ENCODE measurements around the gene SAMD11.
"Not testable (repeated sequence)": the region's sequence is repeated elsewhere in the genome, so short reads cannot be mapped to it uniquely, and the experiment has no call there.

SAMD11 gene

DNA sequence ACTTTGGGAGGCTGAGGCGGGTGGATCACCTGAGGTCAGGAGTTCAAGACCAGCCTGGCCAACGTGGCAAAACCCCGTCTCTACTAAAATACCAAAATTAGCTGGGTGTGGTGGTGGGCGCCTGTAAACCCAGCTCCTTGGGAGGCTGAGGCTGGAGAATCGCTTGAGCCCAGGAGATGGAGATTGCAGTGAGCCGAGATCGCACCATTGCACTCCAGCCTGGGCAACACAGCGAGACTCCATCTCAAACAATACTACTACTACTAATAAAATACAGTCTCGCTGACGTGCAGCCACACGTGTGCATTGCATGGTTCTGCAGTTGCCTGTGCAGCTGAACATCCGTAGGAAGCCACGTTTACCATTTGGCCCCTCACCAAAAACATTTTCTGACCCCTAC lies 23.1 kb downstream of the SAMD11 start:
- not testable (repeated sequence) for DNase-seq

DNA sequence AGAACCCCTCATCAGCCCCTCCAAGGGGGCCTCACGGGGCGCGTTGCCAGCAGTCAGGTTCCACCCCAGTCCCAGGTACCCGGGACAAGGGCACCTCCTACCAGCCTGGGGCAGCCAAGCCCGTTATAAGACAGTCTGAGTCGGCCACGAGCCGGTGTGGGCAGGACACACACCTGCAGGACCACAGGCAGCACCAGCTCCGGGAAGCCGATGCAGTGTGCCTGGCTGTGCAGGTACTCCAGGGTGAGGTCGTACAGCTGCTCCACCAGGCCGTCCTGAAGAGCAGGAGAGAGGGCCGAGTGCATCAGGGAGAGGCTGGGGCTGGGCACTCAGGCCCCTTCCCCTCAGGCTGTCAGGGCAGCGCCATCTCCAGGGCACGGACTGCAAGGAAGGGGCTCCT lies 24.2 kb downstream of the SAMD11 start:
- DNase-seq = no peak

DNA sequence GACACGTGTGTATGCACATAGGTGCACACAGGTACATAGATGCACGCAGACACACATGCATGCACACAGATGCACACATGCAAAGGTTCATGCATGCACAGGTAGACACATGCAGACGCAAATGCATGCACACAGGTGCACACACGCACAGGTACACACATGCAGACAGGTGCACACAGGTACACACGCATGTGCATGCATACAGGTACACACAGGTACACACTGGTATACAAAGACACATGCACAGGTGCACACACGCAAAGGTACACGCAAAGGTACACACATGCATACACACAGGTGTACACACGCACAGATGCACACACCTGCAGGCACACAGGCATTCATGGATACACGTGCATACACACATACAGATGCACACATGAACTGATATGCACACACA lies 26.5 kb downstream of the SAMD11 start:
- DNase-seq = no peak

DNA sequence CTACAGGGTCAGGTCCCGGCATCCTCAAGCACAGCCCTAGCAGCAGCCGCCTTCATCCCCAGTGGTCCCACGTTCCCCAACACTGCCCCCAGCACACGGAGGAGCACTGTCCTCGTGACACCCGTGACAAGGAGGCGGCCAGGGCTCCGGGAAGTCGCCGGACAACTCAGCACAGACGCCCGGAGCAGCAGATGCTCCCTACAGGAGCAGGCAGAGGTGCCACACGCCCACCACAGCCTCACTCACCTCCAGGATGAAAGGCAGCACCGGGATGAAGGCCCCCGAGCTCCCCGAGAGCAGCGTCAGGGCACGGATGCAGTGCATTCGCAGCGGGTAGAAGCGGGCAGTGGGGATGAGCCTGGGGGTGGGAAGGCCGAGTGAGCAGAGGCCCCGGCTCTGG lies 27.2 kb downstream of the SAMD11 start:
- no peak for DNase-seq

DNA sequence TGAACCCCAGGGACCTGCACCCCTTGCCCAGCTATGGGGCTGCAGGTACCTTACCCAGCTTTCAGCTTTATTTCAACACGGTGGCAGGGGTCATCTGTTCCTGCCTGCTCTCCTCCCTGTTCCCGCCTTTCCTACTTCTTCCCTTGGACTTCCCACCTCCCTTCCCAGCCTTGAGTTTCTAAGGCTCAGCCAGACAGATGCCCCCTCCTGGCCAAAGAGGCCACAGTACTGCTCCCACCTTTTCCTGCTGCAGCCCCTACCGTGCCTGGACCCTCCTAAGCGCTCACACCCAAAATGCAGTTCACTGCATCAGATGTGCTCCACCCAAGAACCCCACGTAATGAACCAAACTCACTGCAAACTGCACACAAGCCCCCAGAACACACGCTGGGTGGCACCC lies 27.6 kb downstream of the SAMD11 start:
- no peak for DNase-seq

DNA sequence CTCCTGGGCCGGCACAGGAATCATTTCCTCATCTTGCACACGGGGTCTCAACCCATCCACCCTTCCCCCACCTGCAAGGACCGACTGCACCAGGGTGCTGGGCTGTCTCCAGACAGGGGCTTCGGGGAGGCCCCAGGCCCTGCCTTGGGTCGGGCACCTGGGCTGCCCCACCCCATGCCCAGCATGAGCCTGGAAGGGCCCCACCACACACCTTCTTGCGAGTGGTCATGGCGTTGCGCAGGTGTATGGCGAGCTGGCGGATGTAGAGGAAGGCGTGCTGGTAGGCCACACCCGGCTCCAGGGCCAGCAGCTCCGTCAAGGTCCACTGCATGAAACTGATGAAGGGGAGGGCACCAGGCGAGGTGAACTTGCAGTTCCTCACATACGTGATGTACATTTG lies 28.5 kb downstream of the SAMD11 start:
- DNase-seq = no peak

DNA sequence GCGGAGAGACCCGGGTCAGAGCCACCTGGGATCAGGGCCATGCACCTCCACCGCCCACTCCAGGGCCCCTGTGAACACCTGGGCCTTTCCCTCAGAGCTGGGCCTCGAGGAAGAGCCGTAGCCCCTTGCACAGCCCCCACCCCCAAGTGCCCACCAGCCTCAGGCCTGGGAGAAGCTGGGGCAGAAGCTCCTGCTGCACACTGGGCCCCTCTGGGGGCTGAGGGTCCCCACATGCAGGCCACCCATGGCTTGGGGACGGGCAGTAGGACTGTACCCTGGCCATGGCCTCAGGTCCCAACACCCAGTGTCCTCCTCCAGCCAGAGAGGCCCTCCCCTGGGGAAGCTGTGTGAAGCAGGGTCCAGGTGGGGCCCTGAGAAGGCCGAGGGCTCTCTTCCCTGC lies 28.9 kb downstream of the SAMD11 start:
- DNase-seq = no peak

DNA sequence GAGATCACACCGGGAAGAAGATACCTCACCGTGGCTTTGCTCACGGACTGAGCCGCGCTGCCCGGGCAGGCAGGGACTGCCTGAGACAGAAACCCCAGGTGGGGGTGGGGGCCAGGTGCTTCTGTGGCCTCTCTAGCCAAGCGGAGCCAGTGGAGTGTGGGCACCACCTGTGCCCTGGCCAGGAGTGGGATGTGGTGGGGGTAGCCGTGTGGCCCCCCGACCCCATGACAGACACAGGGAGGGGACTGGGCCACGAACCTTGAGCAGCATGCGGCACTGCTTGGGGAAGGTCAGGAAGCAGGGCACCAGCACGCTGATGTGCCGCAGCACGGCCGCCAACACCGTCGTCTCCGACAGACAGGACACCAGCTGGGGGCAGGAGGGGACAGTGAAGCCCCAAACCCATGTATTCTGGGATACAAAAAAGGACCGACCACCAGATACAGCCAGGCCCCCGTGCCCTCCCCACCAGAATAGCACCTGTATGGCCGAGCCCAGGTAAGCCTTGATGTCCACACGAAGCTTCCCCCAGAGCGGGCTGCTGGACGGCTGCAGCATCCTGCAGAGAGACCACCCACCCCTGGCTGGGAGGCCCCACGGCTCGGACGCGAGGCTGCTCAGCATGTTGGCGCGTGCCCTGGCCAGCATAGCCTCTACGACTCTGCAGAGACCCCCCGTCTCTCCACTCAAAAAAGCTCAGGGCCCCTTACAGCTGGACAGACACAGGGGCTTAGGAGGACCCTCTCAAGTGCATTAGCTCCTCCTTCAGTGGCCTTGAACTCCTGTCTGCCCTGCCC lies 30.0 kb downstream of the SAMD11 start:
- no peak for DNase-seq

DNA sequence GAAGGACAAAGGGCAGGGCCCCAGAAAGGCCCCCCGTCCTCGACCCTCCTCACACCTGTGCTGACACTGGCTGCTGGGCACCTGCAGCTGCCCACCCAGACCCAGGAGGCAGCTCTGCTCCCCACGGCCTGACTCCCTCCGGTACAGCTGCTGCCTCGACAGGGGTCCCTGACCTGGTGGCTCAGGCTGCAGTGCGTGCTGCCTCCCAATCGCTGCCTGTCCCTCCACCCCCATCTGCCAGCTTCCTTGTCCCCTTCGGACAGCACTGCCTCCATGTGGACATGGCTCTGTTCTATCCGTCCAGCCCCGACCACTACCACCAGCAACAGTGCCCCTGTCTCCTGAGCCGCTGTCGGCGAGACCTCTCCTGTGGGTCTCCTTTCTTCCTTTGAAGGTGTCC lies 31.2 kb downstream of the SAMD11 start:
- no peak for DNase-seq

DNA sequence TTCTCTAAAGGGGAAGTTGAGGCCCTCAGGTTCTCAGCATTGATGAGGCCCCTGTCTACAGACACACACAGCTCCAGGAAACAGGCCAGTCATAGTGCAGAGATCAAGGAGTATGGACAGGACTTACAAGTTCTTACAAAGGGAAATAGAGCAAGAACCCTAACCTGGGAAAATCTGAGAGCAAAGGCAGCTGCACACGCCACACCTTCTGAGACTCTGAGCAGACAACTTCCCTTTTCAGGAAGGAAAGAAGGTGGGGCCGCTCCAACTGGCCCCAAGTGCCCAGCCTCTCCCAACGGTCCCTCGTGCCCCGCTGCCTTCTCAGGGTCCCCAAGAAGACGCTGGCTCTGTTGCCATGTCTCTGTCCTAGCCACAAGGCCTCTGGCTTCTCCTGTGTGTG lies 31.8 kb downstream of the SAMD11 start:
- no peak for DNase-seq

DNA sequence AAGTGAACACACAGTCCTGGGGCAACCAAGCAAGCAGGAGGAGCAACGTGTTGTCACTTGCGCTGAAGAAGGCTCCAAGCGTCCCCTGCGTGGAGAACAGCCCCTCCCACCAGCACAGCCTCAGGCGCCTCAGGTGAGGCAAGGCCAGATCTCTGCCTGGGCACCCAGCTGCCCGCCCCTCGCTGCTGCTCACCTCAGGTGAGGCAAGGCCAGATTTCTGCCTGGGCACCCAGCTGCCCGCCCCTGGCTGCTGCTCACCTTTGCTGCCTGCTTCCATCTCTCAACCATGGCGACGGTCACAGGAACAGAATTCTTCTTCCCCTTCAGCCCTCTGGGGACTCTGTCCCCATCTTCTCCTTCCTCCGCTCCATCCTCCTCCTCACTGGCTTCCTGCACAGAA lies 32.9 kb downstream of the SAMD11 start:
- DNase-seq = no peak

DNA sequence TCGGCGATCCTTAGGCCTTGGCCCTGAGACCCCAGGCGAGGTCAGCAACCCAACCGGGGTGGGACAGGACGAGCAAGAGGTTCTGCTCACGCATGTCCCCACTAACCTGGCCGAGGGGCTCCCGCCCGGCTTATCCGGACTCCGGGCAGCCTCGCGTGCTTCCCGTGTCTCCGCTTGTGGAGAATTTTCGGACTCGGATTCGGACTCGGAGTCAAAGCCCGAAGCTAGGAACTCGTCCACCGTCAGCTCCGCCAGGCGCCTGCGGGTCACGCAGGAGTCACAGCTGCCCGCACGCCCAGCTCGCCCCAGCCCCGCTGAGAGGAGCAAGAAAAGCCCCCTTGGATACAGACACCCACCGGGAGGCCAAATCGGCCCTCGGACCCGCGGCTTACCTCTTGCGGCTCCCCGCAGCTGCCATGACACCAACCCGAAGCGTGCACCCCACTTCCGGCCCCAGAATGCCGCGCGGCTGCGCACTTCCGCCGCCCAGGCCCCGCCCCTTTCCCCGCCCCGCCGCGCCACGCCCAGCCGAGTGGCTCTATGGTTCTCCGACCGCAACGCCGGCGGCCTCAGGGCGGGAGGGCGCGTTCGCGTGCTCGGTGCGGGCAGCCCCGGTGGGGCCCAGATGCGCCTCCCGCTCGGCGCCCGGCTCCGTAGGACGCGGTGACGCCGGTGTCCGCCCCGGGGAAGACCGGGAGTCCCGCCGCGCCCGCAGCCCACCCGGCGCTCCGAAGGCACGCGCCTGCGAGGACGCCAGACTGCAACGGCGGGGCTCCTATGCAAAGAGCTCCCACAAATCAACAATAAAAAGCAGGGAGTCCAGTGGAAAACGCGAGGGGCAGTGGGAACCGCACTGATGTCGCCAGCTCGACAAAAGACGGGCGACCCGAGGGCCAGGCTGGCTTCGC lies 35.4 kb downstream of the SAMD11 start, which contains the start of gene NOC2L:
NOC2L (minus strand) TSS at position 434 of the 908 bp plus-strand sequence; CDS start at position 418, 16 bp downstream.
- DNase-seq = peak; percentile 98

DNA sequence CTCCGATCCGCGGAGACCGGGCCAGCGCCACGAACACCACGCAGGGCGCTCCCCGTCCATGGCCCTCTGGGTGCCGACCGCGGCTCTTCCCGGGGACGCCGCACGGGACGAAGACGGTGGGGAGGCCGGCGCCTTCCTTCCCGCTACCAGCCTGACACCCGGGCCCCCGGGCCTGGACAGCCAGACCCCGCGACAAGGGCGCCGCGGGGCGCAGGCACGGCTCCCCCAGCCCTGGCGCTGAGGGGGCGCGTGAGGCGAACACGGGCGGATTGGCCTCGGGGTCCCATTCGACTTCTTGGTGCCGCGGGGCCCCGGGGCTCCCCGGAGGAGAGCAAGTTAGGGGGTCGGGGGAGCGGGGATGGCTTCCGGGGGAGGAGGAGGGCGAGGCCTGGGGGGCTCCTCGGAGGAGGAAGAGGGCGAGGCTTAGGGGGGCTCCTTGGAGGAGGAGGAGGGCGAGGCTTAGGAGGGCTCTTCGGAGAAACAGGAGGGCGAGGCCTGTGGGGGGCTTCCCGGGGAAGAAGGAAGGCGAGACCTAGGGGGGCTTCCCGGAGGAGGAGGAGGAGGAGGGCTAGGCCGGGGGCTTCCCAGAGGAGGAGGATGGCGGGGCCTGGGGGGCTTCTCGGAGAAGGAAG lies 36.1 kb downstream of the SAMD11 start:
- DNase-seq = no peak

DNA sequence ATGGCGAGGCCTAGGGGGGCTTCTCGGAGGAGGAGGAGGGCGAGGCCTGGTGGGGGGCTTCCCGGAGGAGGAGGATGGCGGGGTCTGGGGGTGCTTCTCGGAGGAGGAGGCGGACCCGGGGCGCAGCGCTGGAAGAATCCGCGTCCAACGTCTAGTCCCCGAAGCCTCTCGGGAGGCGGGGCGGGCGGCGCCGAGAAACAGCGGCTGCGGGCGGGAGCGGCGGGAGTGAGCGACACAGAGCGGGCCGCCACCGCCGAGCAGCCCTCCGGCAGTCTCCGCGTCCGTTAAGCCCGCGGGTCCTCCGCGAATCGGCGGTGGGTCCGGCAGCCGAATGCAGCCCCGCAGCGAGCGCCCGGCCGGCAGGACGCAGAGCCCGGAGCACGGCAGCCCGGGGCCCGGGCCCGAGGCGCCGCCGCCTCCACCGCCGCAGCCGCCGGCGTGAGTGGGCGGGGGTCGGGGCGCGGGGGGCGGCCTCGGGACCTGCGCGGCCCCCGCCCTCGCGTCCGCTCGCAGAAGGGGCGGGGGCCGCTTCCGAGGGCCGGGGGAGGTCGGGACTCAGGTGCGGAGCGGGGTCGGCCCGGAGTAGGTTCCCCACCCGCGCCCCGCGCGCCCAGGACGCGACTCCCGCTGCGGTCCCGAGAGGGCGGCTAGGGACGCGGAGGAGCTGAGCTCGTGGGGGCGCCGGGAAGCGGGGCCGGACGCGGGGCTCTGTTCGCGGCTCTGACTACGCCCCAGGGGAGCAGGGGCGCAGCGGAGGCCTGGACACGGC lies 36.8 kb downstream of the SAMD11 start, which contains the start of gene KLHL17:
KLHL17 (plus strand) TSS at position 222 of the 769 bp plus-strand sequence; CDS start at position 332, 110 bp downstream.
- peak; percentile 89 for DNase-seq

DNA sequence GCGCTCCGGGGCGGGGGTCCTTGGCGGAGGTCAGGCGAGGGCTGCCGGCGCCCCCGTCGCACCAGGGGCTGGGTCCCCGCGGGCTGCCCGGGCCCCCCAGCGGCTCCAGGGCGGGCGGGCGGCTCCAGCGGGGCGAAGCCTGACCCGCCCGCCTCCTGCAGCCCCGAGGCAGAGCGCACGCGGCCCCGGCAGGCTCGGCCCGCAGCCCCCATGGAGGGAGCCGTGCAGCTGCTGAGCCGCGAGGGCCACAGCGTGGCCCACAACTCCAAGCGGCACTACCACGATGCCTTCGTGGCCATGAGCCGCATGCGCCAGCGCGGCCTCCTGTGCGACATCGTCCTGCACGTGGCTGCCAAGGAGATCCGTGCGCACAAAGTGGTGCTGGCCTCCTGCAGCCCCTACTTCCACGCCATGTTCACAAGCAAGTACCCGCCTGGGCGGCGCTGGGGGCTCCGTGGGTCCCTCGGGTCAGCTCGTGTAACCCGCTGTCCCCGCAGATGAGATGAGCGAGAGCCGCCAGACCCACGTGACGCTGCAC lies 37.5 kb downstream of the SAMD11 start:
- DNase-seq = no peak

DNA sequence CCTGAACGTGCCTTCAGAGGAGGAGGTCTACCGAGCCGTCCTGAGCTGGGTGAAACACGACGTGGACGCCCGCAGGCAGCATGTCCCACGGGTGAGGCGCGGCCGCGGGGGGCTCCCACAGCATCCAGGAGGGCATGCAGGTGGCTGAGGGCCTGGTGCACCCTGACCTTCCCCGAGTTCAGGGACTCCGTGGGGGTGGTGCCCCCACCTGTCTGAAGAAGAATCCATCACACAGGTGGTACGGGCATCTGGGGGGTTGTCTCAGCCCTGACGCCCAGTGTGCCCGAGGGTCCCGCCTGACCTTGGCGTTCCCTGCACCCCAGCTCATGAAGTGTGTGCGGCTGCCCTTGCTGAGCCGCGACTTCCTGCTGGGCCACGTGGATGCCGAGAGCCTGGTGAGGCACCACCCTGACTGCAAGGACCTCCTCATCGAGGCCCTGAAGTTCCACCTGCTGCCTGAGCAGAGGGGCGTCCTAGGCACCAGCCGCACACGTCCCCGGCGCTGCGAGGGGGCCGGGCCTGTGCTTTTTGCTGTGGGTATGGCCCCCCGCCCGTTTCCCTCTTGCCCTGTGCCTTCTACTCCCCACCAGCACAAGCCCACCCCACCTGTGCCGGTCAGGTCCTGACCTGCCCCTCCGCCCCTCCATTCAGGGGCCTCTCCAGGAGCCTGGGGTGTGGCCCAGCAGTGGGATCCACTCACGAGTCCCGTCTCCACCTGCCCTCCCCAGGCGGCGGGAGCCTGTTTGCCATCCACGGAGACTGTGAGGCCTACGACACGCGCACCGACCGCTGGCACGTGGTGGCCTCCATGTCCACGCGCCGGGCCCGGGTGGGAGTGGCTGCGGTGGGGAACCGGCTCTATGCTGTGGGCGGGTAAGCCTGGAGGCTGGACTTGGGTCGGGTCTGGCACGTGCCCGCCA lies 38.9 kb downstream of the SAMD11 start:
- no peak for DNase-seq

DNA sequence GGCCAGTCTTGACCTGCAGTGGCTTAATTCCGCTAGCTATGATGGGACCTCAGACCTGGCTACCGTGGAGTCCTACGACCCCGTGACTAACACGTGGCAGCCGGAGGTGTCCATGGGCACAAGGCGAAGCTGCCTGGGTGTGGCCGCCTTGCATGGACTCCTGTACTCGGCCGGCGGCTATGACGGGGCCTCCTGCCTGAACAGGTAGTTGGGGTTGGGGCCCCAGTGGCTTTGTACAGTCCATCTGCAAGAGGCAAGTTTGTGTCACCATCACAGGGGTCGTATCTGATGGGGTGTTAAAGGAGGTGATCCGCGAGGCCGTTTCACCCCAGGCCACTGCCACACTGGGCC lies 39.6 kb downstream of the SAMD11 start:
- no peak for DNase-seq

DNA sequence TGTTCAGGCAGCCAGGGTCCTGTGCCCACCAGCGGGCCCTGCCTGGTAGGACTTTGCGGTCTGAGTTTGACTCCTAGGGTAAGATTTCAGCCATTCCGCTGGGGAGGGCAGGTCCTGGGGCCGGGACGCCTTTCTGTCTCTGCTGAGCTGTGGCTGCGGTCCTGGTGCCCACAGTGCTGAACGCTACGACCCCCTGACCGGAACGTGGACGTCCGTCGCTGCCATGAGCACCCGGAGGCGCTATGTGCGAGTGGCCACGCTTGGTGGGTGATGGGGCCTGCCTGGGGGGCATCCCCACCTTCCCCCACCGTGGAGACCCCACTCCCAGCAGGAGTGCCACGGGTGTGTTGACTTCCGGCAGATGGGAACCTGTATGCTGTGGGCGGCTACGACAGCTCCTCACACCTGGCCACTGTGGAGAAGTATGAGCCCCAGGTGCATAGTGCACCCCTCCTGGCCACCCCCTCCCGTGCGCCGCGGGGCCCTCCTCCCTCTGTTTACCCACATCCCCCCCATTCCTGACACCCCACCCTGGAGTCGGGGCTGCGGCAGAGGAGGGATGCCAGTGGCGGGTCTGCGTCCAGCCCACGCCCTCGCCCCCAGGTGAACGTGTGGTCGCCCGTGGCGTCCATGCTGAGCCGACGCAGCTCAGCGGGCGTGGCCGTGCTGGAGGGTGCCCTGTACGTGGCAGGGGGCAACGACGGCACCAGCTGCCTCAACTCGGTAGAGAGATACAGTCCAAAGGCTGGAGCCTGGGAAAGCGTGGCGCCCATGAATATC lies 40.2 kb downstream of the SAMD11 start:
- DNase-seq = no peak

DNA sequence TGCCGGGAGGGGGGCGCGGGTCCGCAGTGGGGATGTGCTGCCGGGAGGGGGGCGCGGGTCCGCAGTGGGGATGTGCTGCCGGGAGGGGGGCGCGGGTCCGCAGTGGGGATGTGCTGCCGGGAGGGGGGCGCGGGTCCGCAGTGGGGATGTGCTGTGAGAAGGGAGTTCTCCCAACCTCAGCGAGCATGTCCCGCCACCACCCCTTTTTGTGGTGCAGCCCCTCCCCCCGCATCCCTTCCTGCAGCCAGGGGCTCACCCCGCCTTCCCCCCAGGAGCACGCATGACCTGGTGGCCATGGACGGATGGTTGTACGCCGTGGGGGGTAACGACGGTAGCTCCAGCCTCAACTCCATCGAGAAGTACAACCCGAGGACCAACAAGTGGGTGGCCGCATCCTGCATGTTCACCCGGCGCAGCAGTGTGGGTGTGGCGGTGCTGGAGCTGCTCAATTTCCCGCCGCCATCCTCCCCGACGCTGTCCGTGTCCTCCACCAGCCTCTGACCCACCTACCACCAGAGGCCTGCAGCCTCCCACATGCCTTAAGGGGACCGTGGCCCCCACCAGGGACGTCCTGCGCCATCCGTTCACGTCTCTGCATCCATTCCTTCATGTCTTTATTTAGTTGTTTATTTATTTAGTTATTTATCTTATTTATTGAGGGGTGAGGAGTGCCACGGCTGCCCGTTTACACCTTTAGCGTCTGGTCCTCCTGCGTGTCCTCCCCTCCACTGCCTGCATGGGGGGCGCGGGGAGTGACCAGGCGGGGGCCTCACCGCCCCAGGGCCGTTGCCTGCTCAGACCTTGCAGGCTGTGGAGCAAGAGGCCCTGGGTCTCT lies 41.2 kb downstream of the SAMD11 start:
- no peak for DNase-seq

All from activated CD4-positive, alpha-beta T cell treated with anti-CD3 and anti-CD28 coated beads, Interleukin-2, Interleukin-6, amounts not matched to agents 100 ng/mL and 50 ng/mL, durations not matched to agents 16 hours and 8 hours (primary cell).